Ascending aorta (tissue), 2 donors: ENCODE data around the gene CPSF3. TPM values are rescaled to one million over a fixed set of nuclear protein-coding genes. Genes with fewer than 3 reads are reported as not detected.

Experiments
- DNase-seq, 2 donors: peaks; one replicate each; pipeline ENCODE4 v3.0.0-alpha.2; 2019; ENCODE audit warnings: low spot score in 2 of 2
- H3K27ac ChIP-seq, 2 donors: fragments of 200-600 bp; sonication (generic); one replicate each; pipeline ENCODE4 v1.5.1; 2016 to 2017; ENCODE audit warnings: mild to moderate bottlenecking in 1 of 2
- H3K27me3 ChIP-seq: fragments of 200-600 bp; sonication (generic); one replicate; pipeline ENCODE4 v1.5.1; 2017
- H3K36me3 ChIP-seq, 2 donors: fragments of 200-600 bp; sonication (generic); one replicate each; pipeline ENCODE4 v1.5.1; 2016
- H3K4me1 ChIP-seq, 2 donors: fragments of 200-600 bp; sonication (generic); one replicate each; pipeline ENCODE4 v1.5.1; 2016 to 2017; ENCODE audit warnings: mild to moderate bottlenecking in 1 of 2
- H3K4me3 ChIP-seq, 2 donors: fragments of 200-600 bp; sonication (generic); one replicate each; pipeline ENCODE4 v1.5.1; 2016 to 2017; ENCODE audit warnings: mild to moderate bottlenecking in 1 of 2
- H3K9me3 ChIP-seq, 2 donors: fragments of 200-600 bp; sonication (generic); one replicate each; pipeline ENCODE4 v1.5.1; 2016
- CTCF ChIP-seq, 3 experiments: fragments of 200-600 bp in 2 of 3; fragments of 450-650 bp in 1 of 3; sonication (generic) in 2 of 3; IDR thresholded peaks; one replicate each; pipeline ENCODE4 v1.5.1; 2016 to 2019; ENCODE audit warnings: antibody characterized with exemption in 3 of 3, mild to moderate bottlenecking in 1 of 3, moderate library complexity in 1 of 3
- intact Hi-C: fragments of 100-400 bp; cut with DNase I; formaldehyde crosslinking; loops from one replicate; pipeline ENCODE4 v1.15.1; 2023
- total RNA-seq: library from RNA; depleted of rRNA; stranded (reverse); fragments of >200 nt; gene quantifications from one replicate; pipeline ENCODE4 v1.1.0, GENCODE V29; 2016

CPSF3 gene
- total RNA-seq, 1 donor from 2014 or later = 5.3 TPM

DNA sequence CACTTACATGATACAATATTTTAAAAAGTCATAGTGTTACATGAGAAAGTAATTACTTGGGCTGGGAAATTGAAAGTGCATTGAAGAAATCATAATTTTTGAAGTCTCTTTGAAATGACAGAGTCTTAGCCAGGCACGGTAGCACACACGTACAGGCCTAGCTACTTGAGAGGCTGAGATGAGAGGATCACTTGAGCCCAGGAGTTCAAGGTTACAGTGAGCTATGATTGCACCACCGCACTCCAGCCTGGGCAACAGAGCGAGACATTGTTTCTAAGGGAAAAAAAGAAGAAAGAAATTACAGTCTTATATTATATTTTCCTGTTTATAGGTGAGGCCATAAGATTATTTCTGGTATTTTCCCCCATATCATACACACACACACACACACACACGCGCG lies 41.7 kb downstream of the CPSF3 start:
- Histone ChIP-seq H3K27me3 (no peaks in the 10 kb centered on the region), H3K9me3 (no peaks in the 10 kb centered on the region), H3K27ac (no peak overlapping the region), H3K36me3 (peaks cover 10 to 17% of the 10 kb centered on the region in 2 donors), H3K4me1 (no peaks in the 10 kb centered on the region), H3K4me3 (no peak overlapping the region)
- intact Hi-C loops = no loop called here
- DNase-seq = no peak
- TF ChIP-seq CTCF (IDR thresholded peaks at IDR 0.05) = no peak

- no peaks in the 10 kb centered on the region for H3K27me3 ChIP-seq
- H3K27ac ChIP-seq = no peak overlapping the region
- H3K9me3 ChIP-seq = no peaks in the 10 kb centered on the region
- H3K4me1 ChIP-seq = no peaks in the 10 kb centered on the region
- intact Hi-C loops = no loop called here
- H3K36me3 ChIP-seq = peaks cover 7 to 8% of the 10 kb centered on the region in 2 donors
- no peak overlapping the region for H3K4me3 ChIP-seq
- TF ChIP-seq CTCF (IDR thresholded peaks at IDR 0.05) = no peak
- no peak for DNase-seq
Measured at GRCh38 chr2:9466147-9466683, 42.8 kb downstream of the CPSF3 start.

DNA sequence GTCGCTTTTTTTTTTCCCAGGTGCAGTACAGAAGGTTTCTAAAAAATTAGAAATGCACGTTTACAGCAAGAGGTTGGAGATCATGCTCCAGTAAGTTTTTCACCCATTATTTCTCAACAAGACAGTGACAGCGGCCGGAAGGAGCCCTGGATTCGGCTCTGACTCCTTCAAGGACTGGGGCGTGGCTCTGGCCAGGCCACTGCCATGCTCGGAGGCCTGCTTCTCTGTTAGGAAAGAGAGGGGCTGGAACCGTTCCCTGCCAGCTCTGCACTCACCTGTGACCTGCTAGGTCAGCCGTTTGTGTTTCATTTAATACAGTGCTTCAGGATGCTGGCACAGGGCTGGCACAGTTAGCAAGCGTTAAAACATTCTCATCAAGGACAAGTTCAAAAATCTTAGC lies 44.2 kb downstream of the CPSF3 start:
- TF ChIP-seq CTCF (IDR thresholded peaks at IDR 0.05) = no peak
- intact Hi-C loops = no loop called here
- peaks cover under 1 to 3% of the 10 kb centered on the region in 2 donors for H3K36me3 ChIP-seq

GRCh38 chr2:9471206-9471605 lies 47.8 kb downstream of the CPSF3 start:
- Histone ChIP-seq H3K36me3 (peaks cover 0 to 3% of the 10 kb centered on the region in 2 donors), H3K27ac (no peak overlapping the region), H3K4me1 (peaks cover 0 to 9% of the 10 kb centered on the region in 2 donors), H3K27me3 (no peaks in the 10 kb centered on the region), H3K4me3 (no peak overlapping the region), H3K9me3 (no peaks in the 10 kb centered on the region)
- TF ChIP-seq CTCF (IDR thresholded peaks at IDR 0.05) = no peak
- DNase-seq = no peak
- intact Hi-C loops = no loop called here

More for the DNA sequence above, 44.2 kb downstream of the CPSF3 start:
- Histone ChIP-seq H3K9me3 (no peaks in the 10 kb centered on the region), H3K4me1 (no peaks in the 10 kb centered on the region), H3K4me3 (no peak overlapping the region), H3K27me3 (no peaks in the 10 kb centered on the region), H3K27ac (no peak overlapping the region)
- no peak for DNase-seq

GRCh38 chr2:9472511-9472910 lies 49.1 kb downstream of the CPSF3 start:
- no peak overlapping the region for H3K27ac ChIP-seq
- H3K9me3 ChIP-seq = no peaks in the 10 kb centered on the region
- H3K4me3 ChIP-seq = no peak overlapping the region
- intact Hi-C loops = no loop called here
- no peaks in the 10 kb centered on the region for H3K27me3 ChIP-seq
- TF ChIP-seq CTCF (IDR thresholded peaks at IDR 0.05) = no peak
- H3K4me1 ChIP-seq = peaks cover 0 to 12% of the 10 kb centered on the region in 2 donors
- DNase-seq = no peak
- peaks cover 0 to 7% of the 10 kb centered on the region in 2 donors for H3K36me3 ChIP-seq
